ENCODE data around the gene FFAR2.

DNA sequence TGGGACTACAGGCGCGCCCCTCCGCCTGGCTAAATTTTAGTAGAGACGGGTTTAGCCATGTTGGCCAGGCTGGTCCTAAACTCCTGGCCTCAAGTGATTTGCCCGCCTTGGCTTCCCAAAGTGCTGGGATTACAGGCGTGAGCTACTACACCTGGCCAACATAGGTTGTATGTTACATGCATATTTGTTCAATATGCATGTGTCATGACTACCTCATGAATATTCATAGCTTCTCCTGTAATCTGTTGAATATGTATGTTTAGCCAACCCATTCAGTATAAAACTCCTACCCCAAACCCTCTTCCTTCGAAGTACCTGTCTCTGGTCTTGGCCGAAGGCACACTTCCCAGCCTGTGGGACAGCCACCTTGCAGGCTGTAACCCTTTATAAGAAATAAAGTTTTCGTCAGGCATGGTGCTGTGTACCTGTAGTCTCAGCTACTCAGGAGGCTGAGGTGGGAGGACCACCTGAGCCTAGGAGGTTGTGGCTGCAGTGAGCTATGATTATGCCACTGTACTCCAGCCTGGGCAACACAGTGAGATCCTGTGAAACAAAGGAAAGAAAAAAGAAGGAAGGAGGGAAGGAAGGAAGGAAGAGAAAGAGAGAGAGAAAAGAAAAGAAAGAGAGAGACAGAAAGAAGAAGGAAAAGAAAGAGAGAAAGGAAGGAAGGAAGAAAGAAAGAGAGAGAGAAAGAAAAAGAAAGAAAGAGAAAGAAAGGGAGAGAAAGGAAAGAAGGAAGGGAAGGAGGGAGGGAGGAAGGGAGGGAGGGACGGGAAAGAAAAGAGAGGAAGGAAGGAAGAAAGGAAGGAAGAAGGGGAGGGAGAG, 47.9 kb upstream of the FFAR2 start:
- TF ChIP-seq, protein P1, sequence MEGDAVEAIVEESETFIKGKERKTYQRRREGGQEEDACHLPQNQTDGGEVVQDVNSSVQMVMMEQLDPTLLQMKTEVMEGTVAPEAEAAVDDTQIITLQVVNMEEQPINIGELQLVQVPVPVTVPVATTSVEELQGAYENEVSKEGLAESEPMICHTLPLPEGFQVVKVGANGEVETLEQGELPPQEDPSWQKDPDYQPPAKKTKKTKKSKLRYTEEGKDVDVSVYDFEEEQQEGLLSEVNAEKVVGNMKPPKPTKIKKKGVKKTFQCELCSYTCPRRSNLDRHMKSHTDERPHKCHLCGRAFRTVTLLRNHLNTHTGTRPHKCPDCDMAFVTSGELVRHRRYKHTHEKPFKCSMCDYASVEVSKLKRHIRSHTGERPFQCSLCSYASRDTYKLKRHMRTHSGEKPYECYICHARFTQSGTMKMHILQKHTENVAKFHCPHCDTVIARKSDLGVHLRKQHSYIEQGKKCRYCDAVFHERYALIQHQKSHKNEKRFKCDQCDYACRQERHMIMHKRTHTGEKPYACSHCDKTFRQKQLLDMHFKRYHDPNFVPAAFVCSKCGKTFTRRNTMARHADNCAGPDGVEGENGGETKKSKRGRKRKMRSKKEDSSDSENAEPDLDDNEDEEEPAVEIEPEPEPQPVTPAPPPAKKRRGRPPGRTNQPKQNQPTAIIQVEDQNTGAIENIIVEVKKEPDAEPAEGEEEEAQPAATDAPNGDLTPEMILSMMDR (IDR thresholded peaks at IDR 0.05), result no peak
- no peak for TF ChIP-seq POLR2A (IDR thresholded peaks at IDR 0.05)
